Transverse colon (tissue), 4 donors: ENCODE data around the gene FOXP1. TPM values are rescaled to one million over a fixed set of nuclear protein-coding genes. Genes with fewer than 3 reads are reported as not detected.

Experiments used
- DNase-seq: peaks from one replicate; pipeline ENCODE4 v3.0.0-alpha.2; 2019
- H3K27ac ChIP-seq, 4 donors: fragments of 200-600 bp; sonication (generic); 2 replicates each; pipeline ENCODE4 v1.5.1; 2016 to 2018; ENCODE audit warnings: inconsistent platforms in 4 of 4
- H3K27me3 ChIP-seq: fragments of 200-600 bp; sonication (generic); 2 replicates; pipeline ENCODE4 v1.5.1; 2017; ENCODE audit warnings: inconsistent platforms
- H3K36me3 ChIP-seq, 4 donors: fragments of 200-600 bp; sonication (generic); 2 replicates each; pipeline ENCODE4 v1.5.1; 2017 to 2019; ENCODE audit warnings: inconsistent platforms in 4 of 4
- H3K4me1 ChIP-seq, 4 donors: fragments of 200-600 bp; sonication (generic); 2 replicates each; pipeline ENCODE4 v1.5.1; 2017 to 2020; ENCODE audit warnings: inconsistent platforms in 4 of 4
- H3K4me3 ChIP-seq, 4 donors: fragments of 200-600 bp; sonication (generic); 1 replicate in 1 of 4; 2 replicates in 3 of 4; pipeline versions ENCODE4 v1.5.1 to v1.6.1; 2017 to 2019; ENCODE audit warnings: inconsistent platforms in 4 of 4
- H3K9me3 ChIP-seq, 2 donors: fragments of 200-600 bp; sonication (generic); 2 replicates each; pipeline ENCODE4 v1.5.1; 2017 to 2019; ENCODE audit warnings: inconsistent platforms in 2 of 2
- EP300 ChIP-seq: sonication (generic); formaldehyde crosslinking; IDR thresholded peaks from one replicate; pipeline ENCODE4 v1.6.1; 2017; ENCODE audit warnings: antibody characterized with exemption, low read depth
- POLR2A ChIP-seq: fragments of 450-650 bp; IDR thresholded peaks from one replicate; pipeline ENCODE4 v1.6.1; 2016; ENCODE audit warnings: antibody characterized with exemption, mild to moderate bottlenecking, moderate library complexity
- POLR2AphosphoS5 ChIP-seq, 3 donors: sonication (generic); formaldehyde crosslinking; IDR thresholded peaks; one replicate each; pipeline ENCODE4 v1.6.1; 2016; ENCODE audit warnings: antibody characterized with exemption in 3 of 3
- WGBS, 2 donors: methylation state at CpG; one replicate each; pipeline ENCODE4 v1.1.5; 2018; ENCODE audit warnings: low coverage in 1 of 2; 5-methylcytosine and 5-hydroxymethylcytosine counted together
- in situ Hi-C, 4 donors: fragments of 200-750 bp; cut with MboI; loops; one replicate each; pipeline versions ENCODE4 v1.15.0 to v1.15.1; 2017; ENCODE audit warnings: low sequenced_read_pairs in 3 of 4, low pct_ligation_motif_present in 1 of 4, low pct_unique_long_range_greater_than_20kb in 1 of 4
- intact Hi-C: fragments of 100-400 bp; cut with DNase I; formaldehyde crosslinking; loops from one replicate; pipeline ENCODE4 v1.15.1; 2023; ENCODE audit warnings: low total_unique reads
- total RNA-seq, 4 donors: library from RNA; depleted of rRNA; stranded (reverse); fragments of >200 nt; gene quantifications; one replicate each; pipeline ENCODE4 v1.1.0, GENCODE V29; 2016
- TF ChIP-seq, protein P1 (sequence below), 5 experiments: fragments of 200-600 bp in 3 of 5; fragments of 450-650 bp in 2 of 5; sonication (generic) in 3 of 5; IDR thresholded peaks; 1 replicate in 2 of 5; 2 replicates in 3 of 5; pipeline ENCODE4 v1.5.1; 2016 to 2017; ENCODE audit warnings: antibody characterized with exemption in 5 of 5, inconsistent platforms in 3 of 5, mild to moderate bottlenecking in 2 of 5, moderate library complexity in 1 of 5

Gene FOXP1
- total RNA-seq, 4 donors from 2014 or later, result 102 to 260 (median 150) TPM

GRCh38 chr3:71614869-71615268 is 31.3 kb upstream of the FOXP1 start:
- in situ Hi-C loops (loop anchor here in 1 of 4 donors (25.0 kb wide), 1 partner anchor 1078 kb away; no protein-coding TSS in a partner anchor), intact Hi-C loops (no loop called here)
- Histone ChIP-seq H3K27me3 (no peaks in the 10 kb centered on the region), H3K36me3 (no peaks in the 10 kb centered on the region), H3K4me3 (no peak overlapping the region), H3K27ac (no peak overlapping the region), H3K9me3 (no peaks in the 10 kb centered on the region), H3K4me1 (no peaks in the 10 kb centered on the region)
- no peak for DNase-seq
- WGBS, 2 donors, result 79 to 92% methylated on average over 3 of the region's 3 CpGs
- TF ChIP-seq POLR2AphosphoS5 (IDR thresholded peaks at IDR 0.05) (no peak), EP300 (no peak), POLR2A (no peak)
- TF ChIP-seq, protein P1, sequence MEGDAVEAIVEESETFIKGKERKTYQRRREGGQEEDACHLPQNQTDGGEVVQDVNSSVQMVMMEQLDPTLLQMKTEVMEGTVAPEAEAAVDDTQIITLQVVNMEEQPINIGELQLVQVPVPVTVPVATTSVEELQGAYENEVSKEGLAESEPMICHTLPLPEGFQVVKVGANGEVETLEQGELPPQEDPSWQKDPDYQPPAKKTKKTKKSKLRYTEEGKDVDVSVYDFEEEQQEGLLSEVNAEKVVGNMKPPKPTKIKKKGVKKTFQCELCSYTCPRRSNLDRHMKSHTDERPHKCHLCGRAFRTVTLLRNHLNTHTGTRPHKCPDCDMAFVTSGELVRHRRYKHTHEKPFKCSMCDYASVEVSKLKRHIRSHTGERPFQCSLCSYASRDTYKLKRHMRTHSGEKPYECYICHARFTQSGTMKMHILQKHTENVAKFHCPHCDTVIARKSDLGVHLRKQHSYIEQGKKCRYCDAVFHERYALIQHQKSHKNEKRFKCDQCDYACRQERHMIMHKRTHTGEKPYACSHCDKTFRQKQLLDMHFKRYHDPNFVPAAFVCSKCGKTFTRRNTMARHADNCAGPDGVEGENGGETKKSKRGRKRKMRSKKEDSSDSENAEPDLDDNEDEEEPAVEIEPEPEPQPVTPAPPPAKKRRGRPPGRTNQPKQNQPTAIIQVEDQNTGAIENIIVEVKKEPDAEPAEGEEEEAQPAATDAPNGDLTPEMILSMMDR (IDR thresholded peaks at IDR 0.05), result no peak

- DNase-seq, result no peak
- Histone ChIP-seq H3K4me1 (no peaks in the 10 kb centered on the region), H3K27ac (no peak overlapping the region), H3K36me3 (no peaks in the 10 kb centered on the region), H3K9me3 (no peaks in the 10 kb centered on the region), H3K27me3 (no peaks in the 10 kb centered on the region), H3K4me3 (no peak overlapping the region)
- in situ Hi-C loops (loop anchor here in 1 of 4 donors (25.0 kb wide), 1 partner anchor 1077 kb away; no protein-coding TSS in a partner anchor), intact Hi-C loops (no loop called here)
- 88% methylated on average over 5 of the region's 5 CpGs; no CpG with 5 or more reads in 1 of the 2 donors for WGBS, 2 donors
- no peak for TF ChIP-seq POLR2AphosphoS5 (IDR thresholded peaks at IDR 0.05)
- TF ChIP-seq POLR2A, result no peak
- TF ChIP-seq, protein P1 (IDR thresholded peaks at IDR 0.05), result no peak
- no peak for TF ChIP-seq EP300
Measured at GRCh38 chr3:71614426-71614825, 30.9 kb upstream of the FOXP1 start.

DNA sequence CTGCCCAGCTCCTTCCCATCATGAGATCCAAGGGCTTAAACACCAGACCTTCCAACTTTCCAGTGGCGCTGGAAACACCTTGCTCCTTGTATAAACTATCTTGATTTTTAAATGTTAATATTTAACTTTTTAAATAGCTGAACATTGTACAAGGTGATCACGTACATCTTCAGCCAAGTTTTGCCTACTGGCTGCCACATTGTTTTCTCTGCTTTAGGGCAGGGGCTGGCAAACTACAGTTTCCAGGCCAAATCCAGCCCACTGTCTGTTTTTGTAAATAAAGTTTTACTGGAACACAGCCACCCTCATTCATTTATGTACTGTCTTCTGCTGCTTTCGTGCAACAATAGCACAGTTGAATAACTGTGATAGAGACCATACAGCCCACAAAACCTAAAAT is 27.6 kb upstream of the FOXP1 start:
- Histone ChIP-seq H3K4me1 (no peaks in the 10 kb centered on the region), H3K36me3 (no peaks in the 10 kb centered on the region), H3K9me3 (peaks cover 6% of the 10 kb centered on the region in 2 donors), H3K27ac (no peak overlapping the region), H3K27me3 (no peaks in the 10 kb centered on the region), H3K4me3 (no peak overlapping the region)
- intact Hi-C loops (no loop called here), in situ Hi-C loops (loop anchor here in 1 of 4 donors (25.0 kb wide), 1 partner anchor 1074 kb away; no protein-coding TSS in a partner anchor)
- no peak for TF ChIP-seq EP300
- no peak for TF ChIP-seq POLR2A
- TF ChIP-seq, protein P1 (IDR thresholded peaks at IDR 0.05), result no peak
- no peak for TF ChIP-seq POLR2AphosphoS5 (IDR thresholded peaks at IDR 0.05)
- no peak for DNase-seq
- 55 to 57% methylated on average over 3 of the region's 3 CpGs for WGBS, 2 donors

- H3K36me3 ChIP-seq, result no peaks in the 10 kb centered on the region
- TF ChIP-seq POLR2A (no peak), EP300 (no peak)
- H3K4me3 ChIP-seq, result no peak overlapping the region
- no peaks in the 10 kb centered on the region for H3K27me3 ChIP-seq
- intact Hi-C loops, result no loop called here
- H3K27ac ChIP-seq, result no peak overlapping the region
- peaks cover 0 to 3% (median 0%) of the 10 kb centered on the region in 4 donors for H3K4me1 ChIP-seq
- H3K9me3 ChIP-seq, result peaks cover 6% of the 10 kb centered on the region in 2 donors
- 86 to 93% methylated on average over 2 of the region's 2 CpGs for WGBS, 2 donors
- DNase-seq, result no peak
- in situ Hi-C loops, result loop anchor here in 1 of 4 donors (25.0 kb wide), 1 partner anchor 1070 kb away; no protein-coding TSS in a partner anchor
Measured at GRCh38 chr3:71607364-71607763, 23.8 kb upstream of the FOXP1 start.

GRCh38 chr3:71606582-71606981 is 23.1 kb upstream of the FOXP1 start:
- H3K27ac ChIP-seq, result no peak overlapping the region
- no peak overlapping the region for H3K4me3 ChIP-seq
- H3K27me3 ChIP-seq, result no peaks in the 10 kb centered on the region
- 79 to 87% methylated on average over 5 of the region's 5 CpGs for WGBS, 2 donors
- no peaks in the 10 kb centered on the region for H3K36me3 ChIP-seq
- intact Hi-C loops, result no loop called here
- no peak for TF ChIP-seq POLR2AphosphoS5 (IDR thresholded peaks at IDR 0.05)
- TF ChIP-seq, protein P1 (IDR thresholded peaks at IDR 0.05), result no peak
- TF ChIP-seq EP300, result no peak
- in situ Hi-C loops, result loop anchor here in 1 of 4 donors (25.0 kb wide), 1 partner anchor 1069 kb away; no protein-coding TSS in a partner anchor
- peaks cover 6% of the 10 kb centered on the region in 2 donors for H3K9me3 ChIP-seq
- peaks cover 0 to 3% (median 0%) of the 10 kb centered on the region in 4 donors for H3K4me1 ChIP-seq
- DNase-seq, result no peak
